GM23338 (cell line): ENCODE results near the gene PRSS27. TPM values are rescaled to one million over a fixed set of nuclear protein-coding genes. Genes with fewer than 3 reads are reported as not detected.

Source experiments
- ATAC-seq: fragments of 200-7000 bp; cut with Tn5 transposase; 3 replicates; pipeline ENCODE4 v1.9.1; 2020
- DNase-seq: peaks from one replicate; pipeline ENCODE4 v3.0.0-alpha.2; 2015; ENCODE audit warnings: low spot score
- H2AFZ ChIP-seq: fragments of 200-600 bp; sonication (generic); 2 replicates; pipeline ENCODE4 v1.8.0; 2016; ENCODE audit warnings: antibody characterized with exemption, mild to moderate bottlenecking, moderate library complexity
- H3F3A ChIP-seq: fragments of 200-600 bp; sonication (generic); replicated peaks from 2 replicates; pipeline ENCODE4 v1.8.0; 2017; ENCODE audit warnings: antibody characterized with exemption, mixed run types, low read depth
- H3K27ac ChIP-seq: fragments of 200-600 bp; sonication (generic); 2 replicates; pipeline ENCODE4 v1.6.1; 2016; ENCODE audit warnings: low read depth
- H3K27me3 ChIP-seq: fragments of 200-600 bp; sonication (generic); 2 replicates; pipeline ENCODE4 v1.8.0; 2016; ENCODE audit warnings: mild to moderate bottlenecking, mixed run types, moderate library complexity; ENCODE audit not compliant: insufficient read depth
- H3K36me3 ChIP-seq: fragments of 200-600 bp; sonication (generic); 2 replicates; pipeline ENCODE4 v1.8.0; 2016; ENCODE audit warnings: mild to moderate bottlenecking; ENCODE audit not compliant: insufficient read depth
- H3K4me1 ChIP-seq: fragments of 200-600 bp; sonication (generic); 2 replicates; pipeline ENCODE4 v1.8.0; 2016; ENCODE audit warnings: mild to moderate bottlenecking, moderate library complexity; ENCODE audit not compliant: insufficient read depth
- H3K4me2 ChIP-seq: fragments of 200-600 bp; sonication (generic); 2 replicates; pipeline ENCODE4 v1.7.1; 2017; ENCODE audit warnings: mixed run types
- H3K4me3 ChIP-seq: fragments of 200-600 bp; sonication (generic); 2 replicates; pipeline ENCODE4 v1.6.1; 2016; ENCODE audit warnings: mixed run types
- H3K79me2 ChIP-seq: fragments of 200-600 bp; sonication (generic); replicated peaks from 2 replicates; pipeline ENCODE4 v1.8.0; 2017; ENCODE audit warnings: mild to moderate bottlenecking; ENCODE audit not compliant: insufficient read depth
- H3K9me2 ChIP-seq: fragments of 200-600 bp; sonication (generic); 2 replicates; pipeline ENCODE4 v1.8.0; 2017; ENCODE audit not compliant: insufficient read depth
- H4K20me1 ChIP-seq: fragments of 200-600 bp; sonication (generic); replicated peaks from 2 replicates; pipeline ENCODE4 v1.8.0; 2017; ENCODE audit warnings: mild to moderate bottlenecking; ENCODE audit not compliant: insufficient read depth
- H3K27ac Mint-ChIP-seq: 2 replicates; pipeline ENCODE4 v1.8.0; 2020; ENCODE audit warnings: inconsistent platforms, mild to moderate bottlenecking, moderate library complexity, mixed read lengths
- H3K27me3 Mint-ChIP-seq: 3 replicates; pipeline ENCODE4 v1.8.0; 2022; ENCODE audit warnings: low read depth, mild to moderate bottlenecking, moderate library complexity, mixed read lengths, inconsistent platforms; ENCODE audit not compliant: insufficient read depth, poor library complexity
- H3K36me3 Mint-ChIP-seq: 3 replicates; pipeline ENCODE4 v1.8.0; 2021; ENCODE audit warnings: low read depth, mild to moderate bottlenecking, inconsistent platforms, moderate library complexity, mixed read lengths
- H3K4me1 Mint-ChIP-seq: 3 replicates; pipeline ENCODE4 v1.8.0; 2020; ENCODE audit warnings: mild to moderate bottlenecking, inconsistent platforms, mixed read lengths
- H3K4me3 Mint-ChIP-seq: 3 replicates; pipeline ENCODE4 v1.8.0; 2021; ENCODE audit warnings: moderate library complexity, mild to moderate bottlenecking, inconsistent platforms, mixed read lengths
- H3K9me3 Mint-ChIP-seq: 3 replicates; pipeline ENCODE4 v1.8.0; 2020; ENCODE audit warnings: moderate library complexity, mild to moderate bottlenecking, inconsistent platforms, mixed read lengths
- CREB1 ChIP-seq: fragments of 250-450 bp; sonication (Bioruptor Pico); IDR thresholded peaks from 2 replicates; pipeline ENCODE4 v1.5.0; 2020; ENCODE audit warnings: low read depth, mild to moderate bottlenecking, moderate library complexity
- CTCF ChIP-seq, 2 experiments: fragments of 200-600 bp in 1 of 2; sonication (generic) in 1 of 2; conservative IDR thresholded peaks; 2 replicates each; pipeline versions ENCODE4 v1.5.1 to v1.6.1; 2016 to 2017; ENCODE audit warnings: antibody characterized with exemption in 2 of 2, low read depth in 2 of 2, mild to moderate bottlenecking in 2 of 2, moderate library complexity in 1 of 2
- EZH2 ChIP-seq: fragments of 200-600 bp; sonication (generic); IDR thresholded peaks from one replicate; pipeline ENCODE4 v1.8.0; 2017; ENCODE audit warnings: antibody characterized with exemption, mild to moderate bottlenecking, low read depth; ENCODE audit not compliant: unreplicated experiment
- EZH2phosphoT487 ChIP-seq: fragments of 200-600 bp; sonication (generic); IDR thresholded peaks from one replicate; pipeline ENCODE4 v1.8.1; 2018; ENCODE audit warnings: antibody characterized with exemption; ENCODE audit not compliant: unreplicated experiment
- JUNB ChIP-seq: IDR thresholded peaks from one replicate; pipeline ENCODE4 v1.6.1; 2016; ENCODE audit warnings: antibody characterized with exemption; ENCODE audit not compliant: unreplicated experiment
- NANOG ChIP-seq: IDR thresholded peaks from 2 replicates; pipeline ENCODE4 v1.6.1; 2016; ENCODE audit warnings: antibody characterized with exemption, borderline replicate concordance
- REST ChIP-seq: IDR thresholded peaks from one replicate; pipeline ENCODE4 v1.6.1; 2018; ENCODE audit warnings: antibody characterized with exemption; ENCODE audit not compliant: unreplicated experiment
- STAT1 ChIP-seq: IDR thresholded peaks from one replicate; pipeline ENCODE4 v1.6.1; 2016; ENCODE audit warnings: antibody characterized with exemption; ENCODE audit not compliant: unreplicated experiment
- ZNF114 ChIP-seq: fragments of 250-450 bp; sonication (Bioruptor Pico); IDR thresholded peaks from 2 replicates; pipeline ENCODE4 v1.5.0; 2020; ENCODE audit warnings: mild to moderate bottlenecking, moderate library complexity
- ZNF331 ChIP-seq: fragments of 250-450 bp; sonication (Bioruptor Pico); IDR thresholded peaks from 2 replicates; pipeline ENCODE4 v1.5.0; 2020; ENCODE audit warnings: low read depth, mild to moderate bottlenecking, moderate library complexity
- ZNF462 ChIP-seq: fragments of 250-450 bp; sonication (Bioruptor Pico); IDR thresholded peaks from 2 replicates; pipeline ENCODE4 v1.5.0; 2020; ENCODE audit warnings: mild to moderate bottlenecking, moderate library complexity
- polyA plus RNA-seq: library from polyadenylated mRNA; unstranded; fragments of >200 nt; fragmentation: Nextera tagmentation; extraction: Ambion mirVana; gene quantifications from 2 replicates; pipeline ENCODE4 v1.2.1, GENCODE V29; 2016
- total RNA-seq: library from RNA; depleted of rRNA; stranded (reverse); fragments of >200 nt; shearing (Covaris generic); gene quantifications from 2 replicates; pipeline ENCODE4 v1.2.3, GENCODE V29; 2014
- TF ChIP-seq, protein P1 (sequence below): IDR thresholded peaks from 2 replicates; pipeline ENCODE4 v1.6.1; 2016; ENCODE audit warnings: antibody characterized with exemption

Gene PRSS27
- total and polyA plus RNA-seq, 2 experiments from 2014 or later = 0.73 to 1.6 TPM

GRCh38 chr16:2701713-2702437 lies 18.1 kb downstream of the PRSS27 start:
- Histone ChIP-seq H3K9me2 (no peaks in the 10 kb centered on the region), H3K79me2 (no peaks in the 10 kb centered on the region), H3K27ac (no peak overlapping the region), H3K27me3 (no peaks in the 10 kb centered on the region), H3K4me3 (no peak overlapping the region), H3F3A (no peaks in the 10 kb centered on the region), H4K20me1 (no peaks in the 10 kb centered on the region), H3K4me1 (no peaks in the 10 kb centered on the region), H3K4me2 (no peak overlapping the region), H3K36me3 (no peaks in the 10 kb centered on the region), H2AFZ (no peak overlapping the region)
- TF ChIP-seq CTCF (conservative IDR thresholded peaks at IDR 0.05; ENCODE audit: low read depth in 2 of 2) (no peak), NANOG (no peak), EZH2phosphoT487 (no peak), EZH2 (no peak), ZNF114 (CRISPR knock-in tag) (no peak), ZNF462 (CRISPR knock-in tag) (no peak), STAT1 (no peak), JUNB (no peak), CREB1 (CRISPR knock-in tag) (no peak), REST (no peak), ZNF331 (CRISPR knock-in tag) (no peak)
- TF ChIP-seq, protein P1, sequence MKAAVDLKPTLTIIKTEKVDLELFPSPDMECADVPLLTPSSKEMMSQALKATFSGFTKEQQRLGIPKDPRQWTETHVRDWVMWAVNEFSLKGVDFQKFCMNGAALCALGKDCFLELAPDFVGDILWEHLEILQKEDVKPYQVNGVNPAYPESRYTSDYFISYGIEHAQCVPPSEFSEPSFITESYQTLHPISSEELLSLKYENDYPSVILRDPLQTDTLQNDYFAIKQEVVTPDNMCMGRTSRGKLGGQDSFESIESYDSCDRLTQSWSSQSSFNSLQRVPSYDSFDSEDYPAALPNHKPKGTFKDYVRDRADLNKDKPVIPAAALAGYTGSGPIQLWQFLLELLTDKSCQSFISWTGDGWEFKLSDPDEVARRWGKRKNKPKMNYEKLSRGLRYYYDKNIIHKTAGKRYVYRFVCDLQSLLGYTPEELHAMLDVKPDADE = no peak
- peaks cover 7% of the 10 kb centered on the region for H3K27me3 Mint-ChIP-seq
- peaks cover 8% of the 10 kb centered on the region; the same call in 1 of the 3 replicates for H3K36me3 Mint-ChIP-seq
- H3K4me3 Mint-ChIP-seq = no peak overlapping the region
- H3K4me1 Mint-ChIP-seq = no peaks in the 10 kb centered on the region; the same call in 2 of the 3 replicates
- H3K9me3 Mint-ChIP-seq = no peaks in the 10 kb centered on the region; the same call in 2 of the 3 replicates
- DNase-seq = no peak
- no peak for ATAC-seq
- H3K27ac Mint-ChIP-seq = no peak overlapping the region
